Measurements from ENCODE around the gene NR2C2AP.

The NR2C2AP gene

GRCh38 chr19:19215792-19216191 is 12.6 kb upstream of the NR2C2AP start:
- DNase-seq = no peak

DNA sequence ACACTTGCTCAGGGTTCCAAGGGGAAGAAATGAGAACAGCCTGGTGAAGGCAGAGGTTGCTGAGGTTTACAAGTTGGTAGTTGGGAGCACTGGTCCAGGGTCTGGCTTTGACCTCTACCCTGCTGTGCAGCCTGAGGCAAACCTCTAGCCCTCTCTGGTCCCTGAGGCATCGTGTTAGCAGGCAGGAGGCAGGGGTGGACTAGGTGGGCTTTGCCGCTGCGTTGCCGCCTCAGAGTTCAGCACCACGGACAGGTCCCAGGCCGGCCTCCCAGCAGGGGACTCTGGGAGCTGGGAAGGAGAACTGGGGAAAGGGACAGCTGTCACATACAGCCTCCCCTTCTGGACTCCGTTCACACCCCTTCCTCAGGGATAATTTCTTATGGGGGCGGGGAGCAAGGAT is 11.7 kb upstream of the NR2C2AP start:
- peak in 2 of 56 donors; percentile 16 to 18 for DNase-seq

- DNase-seq = peak in 24 of 56 donors; percentile 7 to 67 (median 36)
Observed at GRCh38 chr19:19214159-19214490, 10.9 kb upstream of the NR2C2AP start.

DNA sequence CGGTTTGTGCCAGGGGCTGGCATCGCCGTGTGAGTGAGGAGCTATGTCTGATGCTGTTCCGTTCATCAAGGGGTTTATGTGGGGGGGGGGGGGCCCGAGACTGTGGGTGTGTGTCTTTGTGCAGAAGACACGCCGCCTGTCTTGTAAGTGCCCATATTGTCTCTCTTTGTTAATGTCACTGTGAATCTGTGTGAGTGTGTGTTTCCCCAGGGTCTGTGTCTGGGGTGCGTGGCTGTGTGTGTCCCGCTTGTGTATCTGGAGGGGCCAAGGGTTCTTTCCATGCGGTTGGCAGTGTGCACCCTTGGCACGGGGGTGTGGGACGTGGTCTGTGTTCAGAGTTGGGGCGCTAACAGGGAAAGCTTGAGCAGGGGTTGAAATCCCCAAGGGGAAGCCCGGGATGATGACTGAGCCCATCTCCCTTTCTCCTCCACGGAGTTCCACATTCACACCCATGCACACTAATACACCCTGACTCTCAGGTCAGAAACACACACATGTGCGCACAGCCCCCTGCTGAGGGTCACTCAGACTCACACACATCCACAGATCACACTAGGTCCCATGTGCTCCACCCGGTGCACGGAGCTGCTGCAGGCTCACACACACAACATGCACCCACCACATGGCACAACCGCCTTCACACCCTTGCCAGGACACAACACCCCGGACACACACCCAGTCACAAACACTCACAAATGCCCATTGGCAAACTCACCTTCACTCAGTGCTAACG is 10.4 kb upstream of the NR2C2AP start:
- DNase-seq = peak in 12 of 56 donors; percentile 11 to 59 (median 42)

DNA sequence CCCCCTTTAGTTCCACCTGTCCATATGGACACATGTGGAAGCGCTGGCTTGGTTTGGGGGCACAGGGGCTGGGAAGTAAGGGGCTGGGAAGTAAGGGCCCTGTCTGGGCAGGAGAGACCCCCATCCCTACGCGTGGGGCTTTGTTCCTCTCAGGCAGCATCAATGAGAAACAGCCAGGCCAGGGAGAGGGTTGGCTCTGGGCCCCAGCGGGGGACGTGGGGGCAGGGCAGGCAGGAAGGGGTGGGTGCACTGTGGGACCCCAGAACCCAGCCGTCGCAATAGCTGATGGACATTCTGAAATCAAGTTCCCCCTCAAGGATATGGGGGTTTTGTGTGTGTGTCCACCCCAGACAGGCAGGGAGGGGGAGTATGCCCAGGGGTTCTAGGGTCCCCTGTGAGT is 9.7 kb upstream of the NR2C2AP start:
- peak in 1 of 56 donors; percentile 19 for DNase-seq

DNA sequence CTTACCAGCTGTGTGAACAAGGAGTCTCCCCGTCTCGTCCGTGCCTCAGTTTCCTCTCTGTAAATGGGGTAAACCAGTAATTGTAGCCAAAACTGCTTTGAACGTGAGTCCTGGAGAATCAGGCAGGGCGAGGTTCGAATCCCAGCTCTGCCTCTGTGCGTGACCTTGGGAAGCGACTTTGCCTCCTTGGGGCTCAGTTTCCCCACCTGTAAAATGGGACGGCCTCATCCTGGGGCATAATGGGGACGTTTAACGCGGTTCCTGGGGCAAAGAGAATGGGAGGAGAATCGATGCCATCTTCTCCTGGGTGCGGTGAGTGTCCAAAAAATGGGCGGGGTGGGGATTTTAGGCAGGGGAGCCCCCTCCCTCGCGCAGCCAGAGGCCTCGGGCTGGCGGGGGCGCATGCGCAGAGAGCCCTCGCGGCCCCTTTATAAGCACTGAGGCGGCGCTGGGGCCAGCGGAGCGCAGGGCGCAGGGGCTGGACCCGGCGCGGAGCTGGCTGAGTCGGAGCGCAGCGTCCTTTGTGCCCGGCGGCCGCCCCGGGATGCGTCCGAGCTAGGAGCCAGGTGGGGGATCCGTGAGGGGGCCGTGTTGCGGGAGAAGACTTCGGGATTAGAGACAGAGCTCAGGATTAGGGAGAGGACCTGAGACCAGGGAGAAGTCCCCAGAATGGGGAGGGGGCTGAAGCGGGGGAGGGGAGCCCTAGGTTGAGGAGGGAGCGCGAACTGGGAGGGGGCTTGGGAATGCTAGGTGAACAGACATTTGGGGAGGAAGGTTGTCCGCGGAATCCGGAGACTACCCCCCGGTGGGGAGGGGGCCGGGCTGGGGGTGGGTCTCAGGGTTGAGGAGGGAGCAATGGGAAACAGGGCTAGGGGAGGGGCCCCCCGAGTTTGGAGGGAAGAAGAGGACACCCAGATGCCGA is 8.5 kb upstream of the NR2C2AP start, which contains the start of gene NCAN:
NCAN (plus strand) TSS at position 460 of the 922 bp plus-strand sequence. CDS start 4,996 bp downstream, outside the sequence.
- peak in 23 of 56 donors; percentile 10 to 60 (median 31) for DNase-seq

- no peak for DNase-seq
Observed at GRCh38 chr19:19209372-19209771, 6.2 kb upstream of the NR2C2AP start.

- peak in 48 of 56 donors; percentile 9 to 83 (median 48) for DNase-seq
Observed at GRCh38 chr19:19207637-19208572, 4.7 kb upstream of the NR2C2AP start.

GRCh38 chr19:19206938-19207337 is 3.7 kb upstream of the NR2C2AP start:
- DNase-seq = no peak

DNA sequence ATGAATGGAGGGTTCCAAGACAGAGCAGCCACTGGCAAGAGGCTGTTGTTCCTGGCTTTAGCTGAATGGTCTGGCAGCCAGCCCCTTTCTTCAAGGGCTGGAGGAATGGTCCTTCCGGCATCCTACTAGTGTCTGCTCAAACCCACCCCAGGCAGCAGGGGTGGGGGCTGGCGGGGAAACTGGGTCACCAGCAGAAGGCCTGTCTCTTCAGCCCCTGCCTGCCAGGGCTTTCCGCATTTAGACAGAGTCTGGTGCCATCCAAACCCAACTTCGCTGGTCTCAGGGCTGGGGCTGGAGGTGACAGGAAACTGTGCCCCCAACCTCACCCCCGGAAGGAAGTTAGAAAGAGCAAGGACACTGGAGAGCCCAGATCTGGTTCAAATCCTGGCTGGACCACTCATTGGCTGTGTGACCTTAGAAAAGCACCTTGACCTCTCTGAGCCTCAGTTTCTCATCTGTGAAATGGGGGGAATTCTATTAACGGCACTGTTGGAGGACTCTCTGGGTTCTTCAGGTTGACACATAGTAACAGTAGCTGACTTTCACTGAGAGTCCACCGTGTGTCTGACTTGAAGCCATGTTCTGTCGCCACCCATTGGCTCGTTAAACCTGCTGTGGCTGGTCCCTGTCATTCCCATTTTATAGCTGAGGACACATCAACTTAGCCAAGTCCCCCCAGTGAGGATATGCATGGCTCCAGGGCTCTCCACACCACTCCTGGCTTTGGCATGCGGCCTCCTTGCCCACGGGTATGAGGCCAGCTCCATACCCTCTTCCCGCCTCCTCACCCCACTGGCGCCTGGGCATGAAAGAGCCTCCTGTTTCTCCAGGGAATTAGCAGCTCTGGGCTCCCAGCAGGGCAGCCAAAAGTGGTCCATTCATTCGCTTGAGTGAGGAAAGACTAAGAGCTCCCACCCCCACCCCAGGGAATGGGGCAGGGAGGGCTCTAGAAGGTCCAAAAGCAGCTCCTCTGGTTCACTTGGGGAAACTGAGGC is 2.5 kb upstream of the NR2C2AP start:
- peak in 51 of 56 donors; percentile 5 to 85 (median 49) for DNase-seq

DNA sequence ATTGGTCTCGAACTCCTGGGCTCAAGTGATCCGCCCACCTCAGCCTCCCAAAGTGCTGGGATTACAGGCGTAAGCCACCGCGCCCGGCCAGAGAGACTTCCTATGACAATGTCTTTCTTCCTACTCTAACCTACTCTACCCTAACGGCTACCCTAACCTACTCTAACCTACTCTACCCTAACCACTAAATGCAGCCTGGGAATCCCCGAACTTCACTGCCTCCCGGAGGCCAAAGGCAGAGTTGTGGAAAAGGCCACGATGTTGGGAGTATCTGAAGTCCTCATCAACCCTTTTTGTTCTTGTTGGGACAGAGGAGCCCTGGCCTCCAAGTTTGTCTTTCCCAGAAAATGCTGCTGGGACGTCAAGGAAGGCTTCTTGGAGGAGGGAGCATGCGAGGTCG is 967 bp upstream of the NR2C2AP start:
- no peak for DNase-seq

DNA sequence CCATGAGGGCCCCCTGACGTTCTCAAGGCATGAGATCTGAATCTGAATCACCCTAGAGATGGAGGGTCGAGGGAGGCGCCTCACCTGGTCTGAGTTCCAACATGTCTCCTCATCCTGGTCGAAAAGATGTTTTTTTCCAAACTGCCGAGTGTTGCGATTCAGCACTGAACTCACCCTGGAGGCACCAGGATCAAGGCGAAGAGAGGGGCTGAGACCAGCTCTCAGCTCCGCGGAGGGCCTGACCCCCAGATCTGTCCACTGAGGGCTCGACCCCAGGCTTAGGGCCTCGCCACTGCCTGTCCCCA is 555 bp downstream of the NR2C2AP start:
- no peak for DNase-seq

GRCh38 chr19:19201697-19202630 is 1.2 kb downstream of the NR2C2AP start:
- DNase-seq = no peak

- DNase-seq = no peak
Observed at GRCh38 chr19:19193926-19194325, 9.3 kb downstream of the NR2C2AP start.

- no peak for DNase-seq
Observed at GRCh38 chr19:19192910-19193423, 10.2 kb downstream of the NR2C2AP start.

- peak; percentile 92 to 100 (median 98) for DNase-seq
Observed at GRCh38 chr19:19192078-19192882, 10.9 kb downstream of the NR2C2AP start, which contains the start of the genes BORCS8 and RFXANK. Gene BORCS8 (minus strand): TSS chr19:19192152. CDS start chr19:19192117, 35 bp downstream. Gene RFXANK (plus strand): TSS chr19:19192258. CDS start chr19:19193947, 1,689 bp downstream.

- no peak for DNase-seq
Observed at GRCh38 chr19:19191768-19192077, 11.5 kb downstream of the NR2C2AP start.

DNA sequence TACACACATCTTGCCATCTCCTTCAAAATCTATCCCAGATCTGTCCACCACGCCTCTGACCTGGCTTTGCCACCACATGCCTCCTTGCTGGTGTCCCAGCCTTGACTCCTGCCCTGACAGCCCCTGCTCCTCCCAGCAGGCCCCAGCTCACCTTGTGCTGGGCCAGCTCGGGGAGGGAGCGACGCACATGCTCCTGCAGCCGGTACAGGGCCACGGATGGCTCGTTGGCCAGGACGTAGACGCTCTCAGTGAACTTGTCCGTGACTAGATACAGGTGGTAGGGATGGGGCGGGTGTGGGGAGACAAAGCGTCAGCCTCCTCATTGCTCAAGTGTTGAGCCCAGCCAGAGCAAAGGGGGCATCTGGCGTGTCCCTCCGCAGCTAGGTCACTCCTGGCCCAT is 16.5 kb downstream of the NR2C2AP start:
- DNase-seq = no peak
